Calu3 (cell line): ENCODE measurements around the gene SLC17A9. TPM values are rescaled to one million over a fixed set of nuclear protein-coding genes. Genes with fewer than 3 reads are reported as not detected.

ENCODE experiments used
- BruUV-seq: library from RNA; stranded (reverse); fragments of 400-500 nt; replicated peaks from 2 replicates; lab custom pipeline; 2021; lab: Mats Ljungman, UMichigan
- CTCF ChIA-PET: fragments of 300-600 bp; sonication (Branson Sonifier 250); formaldehyde crosslinking; loops from one replicate; lab custom pipeline; 2022; ENCODE audit warnings: antibody characterized with exemption; lab: Charles Lee
- DNase-seq: peaks from one replicate; pipeline ENCODE4 v3.0.0; 2022
- H3K27ac Mint-ChIP-seq: one replicate; pipeline ENCODE4 v1.8.0; 2022; ENCODE audit warnings: mixed read lengths; ENCODE audit not compliant: unreplicated experiment
- H3K27me3 Mint-ChIP-seq: one replicate; pipeline ENCODE4 v1.8.0; 2022; ENCODE audit warnings: mixed read lengths; ENCODE audit not compliant: unreplicated experiment
- H3K36me3 Mint-ChIP-seq: one replicate; pipeline ENCODE4 v1.8.0; 2022; ENCODE audit warnings: mild to moderate bottlenecking, moderate library complexity, mixed read lengths; ENCODE audit not compliant: insufficient read depth, unreplicated experiment
- H3K4me1 Mint-ChIP-seq: one replicate; pipeline ENCODE4 v1.8.0; 2022; ENCODE audit warnings: mild to moderate bottlenecking, low read depth, mixed read lengths; ENCODE audit not compliant: unreplicated experiment
- H3K4me3 Mint-ChIP-seq: one replicate; pipeline ENCODE4 v1.8.0; 2022; ENCODE audit warnings: mild to moderate bottlenecking, low read depth, moderate library complexity, mixed read lengths; ENCODE audit not compliant: unreplicated experiment
- H3K9me3 Mint-ChIP-seq: one replicate; pipeline ENCODE4 v1.8.0; 2022; ENCODE audit warnings: low read depth, mixed read lengths; ENCODE audit not compliant: unreplicated experiment
- intact Hi-C: fragments of 100-400 bp; cut with micrococcal nuclease; formaldehyde crosslinking; loops from one replicate; pipeline ENCODE4 v1.10.0; 2022; ENCODE audit not compliant: unreplicated experiment
- total RNA-seq: library from RNA; stranded (reverse); gene quantifications from 2 replicates; pipeline ENCODE4 v1.2.3, GENCODE V29; 2022
- TF ChIP-seq, protein P1 (sequence below): fragments of 200-600 bp; IDR thresholded peaks from one replicate; pipeline ENCODE4 v1.8.0; 2022; ENCODE audit warnings: antibody characterized with exemption; ENCODE audit not compliant: unreplicated experiment

The SLC17A9 gene
- total RNA-seq, 1 experiment from 2014 or later = 12.0 TPM

DNA sequence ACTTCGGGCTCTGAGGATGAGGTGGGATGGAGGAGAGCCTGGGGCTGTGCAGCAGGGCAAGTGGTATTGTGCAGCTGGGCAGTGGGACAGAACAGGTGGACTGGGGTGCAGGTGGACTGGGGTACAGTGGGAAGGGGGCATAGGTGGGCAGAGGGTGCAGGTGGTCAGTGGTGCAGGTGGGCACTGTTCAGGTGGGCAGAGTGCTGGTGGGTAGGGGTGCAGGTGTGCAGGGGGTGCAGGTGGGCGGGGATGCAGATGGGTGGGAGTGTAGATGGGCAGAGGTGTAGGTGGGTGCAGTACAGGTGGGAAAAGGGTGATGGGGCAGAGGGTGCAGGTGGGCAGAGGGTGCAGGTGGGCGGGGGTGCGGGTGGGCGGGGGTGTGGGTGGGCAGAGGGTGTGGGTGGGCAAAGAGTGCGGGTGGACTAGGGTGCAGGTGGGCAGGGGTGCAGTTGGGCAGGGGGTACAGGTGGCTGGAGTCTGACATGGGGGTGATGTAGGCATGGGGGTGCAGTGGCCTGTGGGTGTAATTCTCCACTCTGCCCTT is 33.8 kb downstream of the SLC17A9 start:
- Mint-ChIP-seq H3K27ac (no peak overlapping the region), H3K4me1 (no peaks in the 10 kb centered on the region), H3K27me3 (peaks cover 100% of the 10 kb centered on the region), H3K9me3 (no peaks in the 10 kb centered on the region), H3K36me3 (peaks cover 6% of the 10 kb centered on the region), H3K4me3 (no peak overlapping the region)
- no peak for DNase-seq
- BruUV-seq = no TSS peak
- intact Hi-C loops = no loop called here
- CTCF ChIA-PET = interaction anchor here (0.6 kb wide), 1 partner anchor 14 kb away, joined by 3 read pairs; no protein-coding TSS in a partner anchor
- TF ChIP-seq, protein P1, sequence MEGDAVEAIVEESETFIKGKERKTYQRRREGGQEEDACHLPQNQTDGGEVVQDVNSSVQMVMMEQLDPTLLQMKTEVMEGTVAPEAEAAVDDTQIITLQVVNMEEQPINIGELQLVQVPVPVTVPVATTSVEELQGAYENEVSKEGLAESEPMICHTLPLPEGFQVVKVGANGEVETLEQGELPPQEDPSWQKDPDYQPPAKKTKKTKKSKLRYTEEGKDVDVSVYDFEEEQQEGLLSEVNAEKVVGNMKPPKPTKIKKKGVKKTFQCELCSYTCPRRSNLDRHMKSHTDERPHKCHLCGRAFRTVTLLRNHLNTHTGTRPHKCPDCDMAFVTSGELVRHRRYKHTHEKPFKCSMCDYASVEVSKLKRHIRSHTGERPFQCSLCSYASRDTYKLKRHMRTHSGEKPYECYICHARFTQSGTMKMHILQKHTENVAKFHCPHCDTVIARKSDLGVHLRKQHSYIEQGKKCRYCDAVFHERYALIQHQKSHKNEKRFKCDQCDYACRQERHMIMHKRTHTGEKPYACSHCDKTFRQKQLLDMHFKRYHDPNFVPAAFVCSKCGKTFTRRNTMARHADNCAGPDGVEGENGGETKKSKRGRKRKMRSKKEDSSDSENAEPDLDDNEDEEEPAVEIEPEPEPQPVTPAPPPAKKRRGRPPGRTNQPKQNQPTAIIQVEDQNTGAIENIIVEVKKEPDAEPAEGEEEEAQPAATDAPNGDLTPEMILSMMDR = no peak

DNA sequence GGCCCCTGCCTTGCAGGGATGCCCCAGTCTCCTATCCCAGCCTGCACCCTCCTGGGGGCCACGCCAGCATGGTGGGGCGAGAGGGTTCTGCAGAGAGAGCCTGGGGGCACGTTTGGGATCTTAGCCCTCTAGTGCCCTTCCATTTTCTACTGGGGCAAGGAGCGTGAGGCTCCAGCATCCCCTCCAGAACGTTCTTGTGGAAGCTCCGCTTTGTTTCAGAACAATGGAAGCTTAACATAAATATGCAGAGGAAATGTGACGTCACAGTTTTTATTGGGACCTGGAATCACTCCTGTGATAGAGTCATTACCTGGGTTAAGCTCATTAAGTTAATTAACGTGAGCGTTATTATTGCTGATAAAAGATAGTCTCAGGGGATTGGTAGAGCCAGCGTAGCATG is 34.6 kb downstream of the SLC17A9 start:
- H3K27me3 Mint-ChIP-seq = peaks cover 100% of the 10 kb centered on the region

DNA sequence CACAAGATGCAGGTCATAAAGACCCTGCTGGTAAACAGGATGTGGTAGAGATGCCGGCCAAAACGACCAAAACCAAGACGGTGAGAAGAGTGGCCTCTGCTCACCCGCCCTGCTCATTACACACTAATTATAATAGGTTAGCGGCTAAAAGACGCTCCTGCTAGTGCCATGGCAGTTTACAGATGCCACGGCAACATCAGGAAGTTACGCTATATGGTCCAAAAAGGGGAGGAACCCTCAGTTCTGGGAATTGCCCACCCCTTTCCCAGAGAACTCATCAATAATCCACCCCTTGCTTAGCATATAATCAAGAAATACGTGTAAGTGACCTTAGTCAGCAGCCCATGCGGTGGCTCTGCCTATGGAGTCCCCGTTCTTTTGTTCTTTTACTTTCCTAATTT is 36.7 kb downstream of the SLC17A9 start:
- H3K27ac Mint-ChIP-seq = no peak overlapping the region
- H3K9me3 Mint-ChIP-seq = no peaks in the 10 kb centered on the region
- peaks cover 99% of the 10 kb centered on the region for H3K27me3 Mint-ChIP-seq
- intact Hi-C loops = no loop called here
- no peak for DNase-seq
- CTCF ChIA-PET = no interaction called here
- H3K4me1 Mint-ChIP-seq = no peaks in the 10 kb centered on the region
- BruUV-seq = no TSS peak
- no peaks in the 10 kb centered on the region for H3K36me3 Mint-ChIP-seq
- no peak overlapping the region for H3K4me3 Mint-ChIP-seq
- TF ChIP-seq, protein P1 = no peak

More for the DNA sequence above, 34.6 kb downstream of the SLC17A9 start:
- Mint-ChIP-seq H3K36me3 (no peaks in the 10 kb centered on the region), H3K27ac (no peak overlapping the region), H3K4me3 (no peak overlapping the region), H3K9me3 (no peaks in the 10 kb centered on the region), H3K4me1 (no peaks in the 10 kb centered on the region)
- TF ChIP-seq, protein P1 = no peak
- DNase-seq = no peak
- no TSS peak for BruUV-seq
- intact Hi-C loops = no loop called here
- CTCF ChIA-PET = interaction anchor here (0.7 kb wide), 3 partner anchors 12 to 224 kb away, joined by 3 to 5 read pairs (median 4); no protein-coding TSS in a partner anchor

DNA sequence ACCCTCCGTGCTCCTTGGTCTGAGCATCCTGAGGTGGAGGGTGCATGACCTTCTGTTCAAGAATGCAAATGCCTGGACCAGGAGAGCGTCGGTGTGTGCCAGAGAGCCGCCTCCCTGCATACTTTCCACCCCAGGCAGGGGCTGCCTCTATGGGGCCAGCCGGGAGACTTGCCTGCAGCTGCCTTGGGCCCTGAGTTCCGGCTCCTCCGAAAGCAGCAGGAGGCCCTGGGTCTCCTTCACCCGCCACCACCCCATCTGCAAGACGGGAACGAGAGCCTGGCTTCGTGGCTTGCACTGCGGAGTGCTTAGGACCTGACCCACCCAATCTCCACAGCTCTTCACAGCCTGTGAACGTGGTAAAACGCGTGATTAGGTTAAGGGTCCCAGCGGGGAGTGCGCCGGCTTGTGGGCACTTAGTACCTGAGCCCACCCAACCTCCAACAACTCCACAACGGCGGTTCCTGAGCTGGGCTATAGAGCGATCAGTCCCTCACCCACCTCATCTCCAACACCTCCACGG is 37.9 kb downstream of the SLC17A9 start:
- Mint-ChIP-seq H3K4me1 (no peaks in the 10 kb centered on the region), H3K36me3 (no peaks in the 10 kb centered on the region), H3K4me3 (no peak overlapping the region), H3K27ac (no peak overlapping the region), H3K9me3 (no peaks in the 10 kb centered on the region), H3K27me3 (peaks cover 99% of the 10 kb centered on the region)
- no peak for DNase-seq
- intact Hi-C loops = no loop called here
- TF ChIP-seq, protein P1 = no peak
- no TSS peak for BruUV-seq
- CTCF ChIA-PET = interaction anchor here (0.6 to 1.2 kb wide), 2 partner anchors 9 to 1573 kb away, joined by 3 read pairs; no protein-coding TSS in a partner anchor
